SK-N-SH (cell line): ENCODE measurements around the gene MOV10L1. TPM values are rescaled to one million over a fixed set of nuclear protein-coding genes. Genes with fewer than 3 reads are reported as not detected.

ENCODE experiments used
- CTCF ChIA-PET: fragments of 300-600, 350-600 bp; formaldehyde crosslinking; extraction: SDS; loops from one replicate; lab custom pipeline; 2021; lab: Yijun Ruan, JAX
- POLR2A ChIA-PET: fragments of 350-600 bp; sonication (Branson Sonifier 250); formaldehyde crosslinking; extraction: SDS; loops from one replicate; lab custom pipeline; 2020; ENCODE audit warnings: antibody characterized with exemption, inconsistent platforms; lab: Yijun Ruan, JAX
- DNase-seq: peaks from one replicate; pipeline ENCODE4 v3.0.0; 2012
- H2AFZ ChIP-seq: fragments of 200-600 bp; sonication (generic); 2 replicates; pipeline ENCODE4 v1.8.1; 2016; ENCODE audit warnings: antibody characterized with exemption, mild to moderate bottlenecking, low read depth
- H3F3A ChIP-seq: fragments of 200-600 bp; sonication (generic); replicated peaks from 2 replicates; pipeline ENCODE3; 2016; ENCODE audit warnings: antibody characterized with exemption, mild to moderate bottlenecking; ENCODE audit not compliant: insufficient read depth
- H3K27ac ChIP-seq, 2 experiments: fragments of 200-500 bp in 1 of 2; fragments of 200-600 bp in 1 of 2; sonication (Bioruptor generic) in 1 of 2; sonication (generic), shearing (Covaris generic) in 1 of 2; 2 replicates each; pipeline versions ENCODE4 v1.5.1 to v1.6.1; 2014 to 2016; ENCODE audit warnings: low read depth in 2 of 2, inconsistent platforms in 1 of 2, low read length in 1 of 2, mild to moderate bottlenecking in 1 of 2, mixed read lengths in 1 of 2
- H3K27me3 ChIP-seq: fragments of 200-600 bp; sonication (generic), shearing (Covaris generic); 2 replicates; pipeline ENCODE4 v1.6.1; 2016; ENCODE audit warnings: mixed run types; ENCODE audit not compliant: insufficient read depth
- H3K36me3 ChIP-seq, 2 experiments: fragments of 200-500 bp in 1 of 2; fragments of 200-600 bp in 1 of 2; sonication (Bioruptor generic) in 1 of 2; sonication (generic) in 1 of 2; replicated peaks in 1 of 2; 2 replicates each; pipeline versions ENCODE3 to v1.5.1; 2014 to 2016; ENCODE audit warnings: low read length in 1 of 2, mild to moderate bottlenecking in 1 of 2; ENCODE audit not compliant: insufficient read depth in 2 of 2, control insufficient read depth in 1 of 2
- H3K4me1 ChIP-seq, 2 experiments: fragments of 200-500 bp in 1 of 2; fragments of 200-600 bp in 1 of 2; sonication (Bioruptor generic) in 1 of 2; sonication (generic), shearing (Covaris generic) in 1 of 2; 2 replicates each; pipeline versions ENCODE4 v1.5.1 to v1.6.1; 2014 to 2016; ENCODE audit warnings: low read depth in 1 of 2, low read length in 1 of 2, mixed run types in 1 of 2; ENCODE audit not compliant: insufficient read depth in 2 of 2, control insufficient read depth in 1 of 2
- H3K4me2 ChIP-seq: fragments of 200-600 bp; sonication (generic), shearing (Covaris generic); 2 replicates; pipeline ENCODE4 v1.6.1; 2017; ENCODE audit warnings: mixed run types
- H3K4me3 ChIP-seq, 2 experiments: fragments of 200-500 bp in 1 of 2; fragments of 200-600 bp in 1 of 2; sonication (Bioruptor generic) in 1 of 2; sonication (generic), shearing (Covaris generic) in 1 of 2; 2 replicates each; pipeline versions ENCODE4 v1.5.1 to v1.8.1; 2014 to 2016; ENCODE audit warnings: low read depth in 2 of 2, inconsistent platforms in 1 of 2, low read length in 1 of 2, mild to moderate bottlenecking in 1 of 2, mixed read lengths in 1 of 2, moderate library complexity in 1 of 2
- H3K79me2 ChIP-seq: fragments of 200-600 bp; sonication (generic); 2 replicates; pipeline ENCODE4 v1.8.1; 2017; ENCODE audit warnings: mild to moderate bottlenecking; ENCODE audit not compliant: insufficient read depth
- H3K9ac ChIP-seq: fragments of 200-600 bp; sonication (generic); 2 replicates; pipeline ENCODE4 v1.6.1; 2017; ENCODE audit warnings: mixed run types
- H3K9me2 ChIP-seq: fragments of 200-600 bp; sonication (generic); 2 replicates; pipeline ENCODE4 v1.6.1; 2017; ENCODE audit warnings: mixed run types
- H3K9me3 ChIP-seq: fragments of 200-600 bp; sonication (generic); 2 replicates; pipeline ENCODE4 v1.6.1; 2017; ENCODE audit warnings: mixed run types, mild to moderate bottlenecking, moderate library complexity
- H4K20me1 ChIP-seq: fragments of 200-600 bp; sonication (generic); 2 replicates; pipeline ENCODE4 v1.6.1; 2017; ENCODE audit warnings: mild to moderate bottlenecking, mixed run types; ENCODE audit not compliant: insufficient read depth
- CHD2 ChIP-seq: fragments of 150-350 bp; IDR thresholded peaks from 2 replicates; pipeline ENCODE4 v1.6.1; 2018; ENCODE audit warnings: low read length; ENCODE audit not compliant: partially characterized antibody
- ELF1 ChIP-seq: IDR thresholded peaks from 2 replicates; pipeline ENCODE4 v1.4.0; 2012
- EZH2phosphoT487 ChIP-seq: fragments of 200-600 bp; sonication (generic); IDR thresholded peaks from 2 replicates; pipeline ENCODE4 v1.6.1; 2017; ENCODE audit warnings: low read depth, mixed run types, mild to moderate bottlenecking, antibody characterized with exemption, moderate library complexity, borderline replicate concordance
- FOXJ3 ChIP-seq: sonication (generic); formaldehyde crosslinking; IDR thresholded peaks from 2 replicates; pipeline ENCODE4 v1.5.1; 2020; ENCODE audit warnings: mild to moderate bottlenecking, missing genetic modification reagents
- GABPA ChIP-seq: IDR thresholded peaks from 2 replicates; pipeline ENCODE4 v1.4.0; 2012; ENCODE audit warnings: low read depth, mild to moderate bottlenecking
- GATA2 ChIP-seq: sonication (generic); formaldehyde crosslinking; IDR thresholded peaks from 2 replicates; pipeline ENCODE4 v1.5.0; 2020; ENCODE audit warnings: mild to moderate bottlenecking, missing genetic modification reagents
- IRF3 ChIP-seq: fragments of 150-350 bp; IDR thresholded peaks from 2 replicates; pipeline ENCODE4 v1.6.1; 2016; ENCODE audit warnings: mild to moderate bottlenecking, low read depth, low read length
- MAX ChIP-seq: IDR thresholded peaks from 2 replicates; pipeline ENCODE4 v1.4.0; 2012; ENCODE audit warnings: low read depth
- MXI1 ChIP-seq: IDR thresholded peaks from 2 replicates; pipeline ENCODE4 v1.6.1; 2012; ENCODE audit warnings: mild to moderate bottlenecking, low read depth, low read length, improper control_type of control experiment
- NRF1 ChIP-seq: IDR thresholded peaks from 2 replicates; pipeline ENCODE4 v1.6.1; 2012; ENCODE audit warnings: low read depth, mild to moderate bottlenecking, low read length
- REST ChIP-seq: IDR thresholded peaks from 2 replicates; pipeline ENCODE4 v1.6.1; 2012; ENCODE audit warnings: mild to moderate bottlenecking, low read depth, low read length, moderate library complexity
- RXRA ChIP-seq: IDR thresholded peaks from 2 replicates; pipeline ENCODE4 v1.4.0; 2012; ENCODE audit warnings: low read depth, mild to moderate bottlenecking, borderline replicate concordance
- TAF1 ChIP-seq: IDR thresholded peaks from 2 replicates; pipeline ENCODE4 v1.6.1; 2012; ENCODE audit warnings: low read depth, mild to moderate bottlenecking, low read length, moderate library complexity, borderline replicate concordance
- TCF12 ChIP-seq: IDR thresholded peaks from 2 replicates; pipeline ENCODE4 v1.4.0; 2012
- YY1 ChIP-seq: IDR thresholded peaks from 2 replicates; pipeline ENCODE4 v1.4.0; 2012; ENCODE audit warnings: low read depth, mild to moderate bottlenecking
- WGBS: methylation state at CpG from one replicate; pipeline ENCODE4 v1.1.6; 2017; ENCODE audit warnings: low lambda C conversion rate; 5-methylcytosine and 5-hydroxymethylcytosine counted together
- polyA plus RNA-seq, 3 experiments: library from polyadenylated mRNA; depleted of rRNA; stranded (reverse); fragments of >200 nt; gene quantifications; 2 replicates each; pipeline ENCODE4 v1.2.3, GENCODE V29; 2012

MOV10L1 gene
- polyA plus RNA-seq, 1 of the 3 experiments (the other 2 are of a cell fraction) = 2.1 TPM

DNA sequence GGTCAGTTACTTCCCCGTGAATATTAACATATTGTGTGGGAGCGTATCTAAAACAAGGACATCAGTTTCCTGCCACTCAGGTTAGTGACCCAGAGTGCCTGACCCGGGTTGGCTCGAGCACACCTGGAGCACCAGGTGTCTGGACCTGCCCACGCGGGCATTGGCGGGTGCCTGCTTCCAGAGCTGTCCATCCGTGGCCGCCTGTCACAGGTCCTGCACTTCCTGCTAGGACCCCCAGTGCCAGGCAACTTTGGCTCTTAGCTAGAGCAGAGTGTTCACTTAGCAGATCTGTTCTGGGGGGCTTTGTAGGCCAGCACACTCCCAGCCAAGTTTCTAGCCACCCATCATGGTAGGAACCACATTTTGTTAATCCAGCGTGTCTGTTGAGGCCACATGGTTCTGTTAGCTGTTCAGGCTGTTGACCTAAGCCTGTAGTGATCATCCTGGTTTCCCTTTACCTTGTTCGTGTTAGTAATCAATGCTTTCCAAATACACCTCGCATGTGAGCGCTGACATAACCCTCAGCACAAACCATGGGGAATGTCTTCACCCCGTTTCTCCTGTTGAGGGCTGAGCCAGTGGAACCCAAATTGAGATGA, 29.5 kb downstream of the MOV10L1 start:
- Histone ChIP-seq H3F3A (peaks cover 6% of the 10 kb centered on the region), H3K9ac (no peak overlapping the region), H3K9me2 (no peaks in the 10 kb centered on the region), H3K4me1 (peaks cover 14 to 22% of the 10 kb centered on the region in 2 experiments; a peak in 3 of 4 replicates), H2AFZ (no peak overlapping the region), H3K27ac (peak overlapping the region in 1 of 2 experiments; percentile 31; a peak in 1 of 4 replicates), H3K4me2 (peak overlapping the region; percentile 23; the same call in 1 of the 2 replicates), H3K4me3 (no peak overlapping the region), H3K27me3 (no peaks in the 10 kb centered on the region), H3K36me3 (no peaks in the 10 kb centered on the region), H3K79me2 (no peaks in the 10 kb centered on the region), H3K9me3 (peaks cover 10% of the 10 kb centered on the region; the same call in 1 of the 2 replicates), H4K20me1 (no peaks in the 10 kb centered on the region)
- DNase-seq = no peak
- TF ChIP-seq GATA2 = no peak
- TF ChIP-seq RXRA = no peak
- TF ChIP-seq TCF12 = no peak
- TF ChIP-seq GABPA = no peak
- no peak for TF ChIP-seq IRF3
- TF ChIP-seq ELF1 = no peak
- TF ChIP-seq CHD2 = no peak
- no peak for TF ChIP-seq NRF1
- TF ChIP-seq MXI1 = no peak
- TF ChIP-seq EZH2phosphoT487 = no peak
- no peak for TF ChIP-seq MAX
- TF ChIP-seq REST = no peak
- no peak for TF ChIP-seq YY1
- no peak for TF ChIP-seq FOXJ3 (CRISPR knock-in tag)
- no peak for TF ChIP-seq TAF1
- CTCF ChIA-PET = interaction anchor here (1.0 kb wide), 1 partner anchor 30 kb away, joined by 3 read pairs; no protein-coding TSS in a partner anchor
- 96% methylated on average over 7 of the region's 14 CpGs for WGBS
- POLR2A ChIA-PET = no interaction called here
